Liver (tissue), 9 donors: ENCODE results near the gene CD300LG. TPM values are rescaled to one million over a fixed set of nuclear protein-coding genes. Genes with fewer than 3 reads are reported as not detected.

Experiments
- DNase-seq: peaks from one replicate; pipeline ENCODE4 v3.0.0-alpha.2; 2017; ENCODE audit warnings: low spot score
- H3K27ac ChIP-seq, 2 donors: one replicate each; pipeline ENCODE4 v1.7.0; 2013; ENCODE audit warnings: inconsistent platforms in 2 of 2, low read length in 2 of 2, control low read depth in 1 of 2, low read depth in 1 of 2, mild to moderate bottlenecking in 1 of 2
- H3K27me3 ChIP-seq, 4 donors: one replicate each; pipeline versions ENCODE4 v1.6.1 to v1.7.0; 2013; ENCODE audit warnings: low read length in 3 of 4, inconsistent platforms in 1 of 4, mild to moderate bottlenecking in 1 of 4, moderate library complexity in 1 of 4; ENCODE audit not compliant: control insufficient read depth in 4 of 4, insufficient read depth in 4 of 4
- H3K36me3 ChIP-seq, 4 donors: one replicate each; pipeline versions ENCODE4 v1.6.1 to v1.7.0; 2013; ENCODE audit warnings: low read length in 3 of 4, mild to moderate bottlenecking in 3 of 4, low read depth in 1 of 4, moderate library complexity in 1 of 4; ENCODE audit not compliant: control insufficient read depth in 4 of 4, insufficient read depth in 3 of 4
- H3K4me1 ChIP-seq, 4 donors: one replicate each; pipeline versions ENCODE4 v1.6.1 to v1.7.0; 2013; ENCODE audit warnings: low read length in 3 of 4, mild to moderate bottlenecking in 3 of 4, moderate library complexity in 1 of 4; ENCODE audit not compliant: control insufficient read depth in 4 of 4, insufficient read depth in 4 of 4
- H3K4me3 ChIP-seq, 3 donors: one replicate each; pipeline versions ENCODE4 v1.6.1 to v1.7.0; 2013; ENCODE audit warnings: low read length in 3 of 3, control low read depth in 1 of 3, low read depth in 1 of 3, mild to moderate bottlenecking in 1 of 3
- H3K9ac ChIP-seq, 2 donors: one replicate each; pipeline ENCODE4 v1.7.0; 2013; ENCODE audit warnings: low read length in 2 of 2, mild to moderate bottlenecking in 2 of 2, moderate library complexity in 2 of 2, control low read depth in 1 of 2, low read depth in 1 of 2
- H3K9me3 ChIP-seq, 4 donors: one replicate each; pipeline versions ENCODE4 v1.6.1 to v1.7.0; 2013; ENCODE audit warnings: low read length in 3 of 4; ENCODE audit not compliant: control insufficient read depth in 4 of 4
- EGR1 ChIP-seq, 2 donors: IDR thresholded peaks; 2 replicates each; pipeline ENCODE4 v1.6.1; 2016 to 2018; ENCODE audit warnings: antibody characterized with exemption in 2 of 2, low read depth in 2 of 2
- FOXA1 ChIP-seq: IDR thresholded peaks from 2 replicates; pipeline ENCODE4 v1.6.1; 2016; ENCODE audit warnings: antibody characterized with exemption
- FOXA2 ChIP-seq: IDR thresholded peaks from 2 replicates; pipeline ENCODE4 v1.6.1; 2016; ENCODE audit warnings: antibody characterized with exemption
- GABPA ChIP-seq, 2 donors: IDR thresholded peaks in 1 of 2; conservative IDR thresholded peaks in 1 of 2; 2 replicates each; pipeline ENCODE4 v1.6.1; 2016; ENCODE audit warnings: antibody characterized with exemption in 2 of 2, mild to moderate bottlenecking in 1 of 2, moderate library complexity in 1 of 2
- HNF4A ChIP-seq, 2 donors: conservative IDR thresholded peaks; 2 replicates each; pipeline ENCODE4 v1.6.1; 2016; ENCODE audit warnings: antibody characterized with exemption in 2 of 2, mild to moderate bottlenecking in 2 of 2
- HNF4G ChIP-seq: IDR thresholded peaks from 2 replicates; pipeline ENCODE4 v1.6.1; 2016; ENCODE audit warnings: antibody characterized with exemption
- JUND ChIP-seq, 2 donors: IDR thresholded peaks; 2 replicates each; pipeline ENCODE4 v1.6.1; 2016; ENCODE audit warnings: antibody characterized with exemption in 2 of 2
- NR2F2 ChIP-seq: IDR thresholded peaks from 2 replicates; pipeline ENCODE4 v1.6.1; 2016; ENCODE audit warnings: antibody characterized with exemption
- RAD21 ChIP-seq, 2 donors: IDR thresholded peaks; 2 replicates each; pipeline ENCODE4 v1.6.1; 2016; ENCODE audit warnings: antibody characterized with exemption in 2 of 2, mild to moderate bottlenecking in 2 of 2
- RXRA ChIP-seq, 2 donors: IDR thresholded peaks; 2 replicates each; pipeline ENCODE4 v1.6.1; 2017 to 2018; ENCODE audit warnings: antibody characterized with exemption in 2 of 2, mild to moderate bottlenecking in 1 of 2
- SP1 ChIP-seq: IDR thresholded peaks from 2 replicates; pipeline ENCODE4 v1.6.1; 2018; ENCODE audit warnings: antibody characterized with exemption, mild to moderate bottlenecking
- TAF1 ChIP-seq: conservative IDR thresholded peaks from 2 replicates; pipeline ENCODE4 v1.6.1; 2016; ENCODE audit warnings: antibody characterized with exemption, mild to moderate bottlenecking
- YY1 ChIP-seq: IDR thresholded peaks from 2 replicates; pipeline ENCODE4 v1.6.1; 2016; ENCODE audit warnings: antibody characterized with exemption, mild to moderate bottlenecking
- WGBS: extraction: QIAGEN DNeasy Blood & Tissue Kit; methylation state at CpG from one replicate; pipeline ENCODE4 v1.1.7; 2013; 5-methylcytosine and 5-hydroxymethylcytosine counted together
- polyA plus RNA-seq, 2 donors: library from polyadenylated mRNA; stranded (reverse) in 1 of 2; unstranded in 1 of 2; fragments of 200-250 nt in 1 of 2; fragments of >200 nt in 1 of 2; fragmentation: Nextera tagmentation in 1 of 2; extraction: Ambion mirVana in 1 of 2; gene quantifications; one replicate each; pipeline versions ENCODE4 v1.2.1 to v1.2.3, GENCODE V29; 2013 to 2015
- total RNA-seq, 2 donors: library from RNA; depleted of rRNA; stranded (reverse); fragments of >200 nt; gene quantifications; one replicate each; pipeline ENCODE4 v1.2.3, GENCODE V29; 2014
- TF ChIP-seq, protein P1 (sequence below): IDR thresholded peaks from 2 replicates; pipeline ENCODE4 v1.6.1; 2016; ENCODE audit warnings: antibody characterized with exemption
- TF ChIP-seq, protein P2 (sequence below): fragments of 150-350 bp; IDR thresholded peaks from 2 replicates; pipeline ENCODE4 v1.5.1; 2017; ENCODE audit warnings: improper control_type of control experiment, low read depth, low read length; ENCODE audit not compliant: missing input control
- TF ChIP-seq, protein P3 (sequence below): IDR thresholded peaks from 2 replicates; pipeline ENCODE4 v1.6.1; 2016; ENCODE audit warnings: antibody characterized with exemption, mild to moderate bottlenecking
- TF ChIP-seq, protein P4 (sequence below): IDR thresholded peaks from 2 replicates; pipeline ENCODE4 v1.6.1; 2016; ENCODE audit warnings: antibody characterized with exemption
- TF ChIP-seq, protein P5 (sequence below): IDR thresholded peaks from 2 replicates; pipeline ENCODE4 v1.6.1; 2016; ENCODE audit warnings: antibody characterized with exemption
- donor health status: healthy.
- donor health status: healthy.
- donor health status: healthy.
- donor health status: healthy.
- donor health status: healthy.

CD300LG gene
- total and polyA plus RNA-seq, 4 donors, result 0.14 to 0.58 (median 0.20) TPM

DNA sequence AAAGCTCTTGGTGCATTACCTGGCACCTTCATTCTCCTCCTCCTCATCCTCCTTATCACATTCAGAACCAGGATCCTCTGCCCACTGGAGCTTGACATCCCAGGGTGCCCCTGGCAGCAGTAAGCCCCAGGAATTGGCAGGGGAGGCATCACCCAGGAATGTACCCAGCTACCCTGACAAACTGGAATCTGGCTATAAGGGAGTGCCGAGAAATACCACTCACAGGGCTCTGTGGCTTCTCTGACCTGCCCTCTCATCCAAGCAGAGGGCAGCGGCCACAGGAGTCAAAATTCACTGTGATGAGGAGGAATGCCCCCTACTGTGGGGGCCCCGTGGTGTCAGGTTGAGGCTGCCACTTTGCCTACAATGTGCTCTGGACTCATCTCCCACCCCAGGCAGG, 33.6 kb upstream of the CD300LG start:
- Histone ChIP-seq H3K4me1 (no peaks in the 10 kb centered on the region), H3K9me3 (no peaks in the 10 kb centered on the region), H3K36me3 (no peaks in the 10 kb centered on the region), H3K27ac (no peak overlapping the region), H3K27me3 (no peaks in the 10 kb centered on the region), H3K4me3 (no peak overlapping the region), H3K9ac (no peak overlapping the region)
- whole genome bisulfite sequencing, result 93% methylated on average over 3 of the region's 3 CpGs
- TF ChIP-seq EGR1 (IDR thresholded peaks at IDR 0.05; ENCODE audit: low read depth in 2 of 2) (no peak), HNF4G (no peak), TAF1 (no peak), RAD21 (IDR thresholded peaks at IDR 0.05) (no peak), SP1 (no peak), FOXA1 (no peak), HNF4A (conservative IDR thresholded peaks at IDR 0.05) (no peak)
- TF ChIP-seq, protein P1, sequence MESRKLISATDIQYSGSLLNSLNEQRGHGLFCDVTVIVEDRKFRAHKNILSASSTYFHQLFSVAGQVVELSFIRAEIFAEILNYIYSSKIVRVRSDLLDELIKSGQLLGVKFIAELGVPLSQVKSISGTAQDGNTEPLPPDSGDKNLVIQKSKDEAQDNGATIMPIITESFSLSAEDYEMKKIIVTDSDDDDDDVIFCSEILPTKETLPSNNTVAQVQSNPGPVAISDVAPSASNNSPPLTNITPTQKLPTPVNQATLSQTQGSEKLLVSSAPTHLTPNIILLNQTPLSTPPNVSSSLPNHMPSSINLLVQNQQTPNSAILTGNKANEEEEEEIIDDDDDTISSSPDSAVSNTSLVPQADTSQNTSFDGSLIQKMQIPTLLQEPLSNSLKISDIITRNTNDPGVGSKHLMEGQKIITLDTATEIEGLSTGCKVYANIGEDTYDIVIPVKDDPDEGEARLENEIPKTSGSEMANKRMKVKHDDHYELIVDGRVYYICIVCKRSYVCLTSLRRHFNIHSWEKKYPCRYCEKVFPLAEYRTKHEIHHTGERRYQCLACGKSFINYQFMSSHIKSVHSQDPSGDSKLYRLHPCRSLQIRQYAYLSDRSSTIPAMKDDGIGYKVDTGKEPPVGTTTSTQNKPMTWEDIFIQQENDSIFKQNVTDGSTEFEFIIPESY, result no peak
- DNase-seq, result no peak

DNA sequence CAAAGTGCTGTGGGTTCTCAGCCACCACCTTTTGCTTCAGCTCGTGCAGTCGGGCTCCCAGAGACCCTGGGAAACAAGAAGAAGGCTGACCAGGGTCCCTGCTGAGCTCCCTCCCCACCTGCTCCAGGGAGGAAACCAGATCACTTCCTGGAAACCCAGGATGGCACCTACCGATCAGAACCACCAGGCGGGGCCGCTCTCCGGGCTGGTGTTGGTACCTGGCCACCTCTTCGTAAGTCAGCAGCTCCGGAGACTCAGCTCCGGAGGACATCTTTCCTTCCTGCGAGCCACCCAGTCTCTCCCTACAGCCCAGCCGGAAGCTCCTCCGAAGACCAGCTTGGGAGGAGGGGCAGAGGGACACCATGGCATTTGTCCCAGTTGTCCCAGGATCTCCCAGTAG, 33.0 kb upstream of the CD300LG start:
- no peak overlapping the region for H3K4me3 ChIP-seq
- no peaks in the 10 kb centered on the region for H3K4me1 ChIP-seq
- WGBS, result 91% methylated on average over 12 of the region's 12 CpGs
- no peak overlapping the region for H3K9ac ChIP-seq
- no peak overlapping the region for H3K27ac ChIP-seq
- H3K9me3 ChIP-seq, result no peaks in the 10 kb centered on the region
- H3K27me3 ChIP-seq, result no peaks in the 10 kb centered on the region
- H3K36me3 ChIP-seq, result no peaks in the 10 kb centered on the region
- no peak for DNase-seq
- TF ChIP-seq RXRA (IDR thresholded peaks at IDR 0.05) (no peak), HNF4G (no peak)

DNA sequence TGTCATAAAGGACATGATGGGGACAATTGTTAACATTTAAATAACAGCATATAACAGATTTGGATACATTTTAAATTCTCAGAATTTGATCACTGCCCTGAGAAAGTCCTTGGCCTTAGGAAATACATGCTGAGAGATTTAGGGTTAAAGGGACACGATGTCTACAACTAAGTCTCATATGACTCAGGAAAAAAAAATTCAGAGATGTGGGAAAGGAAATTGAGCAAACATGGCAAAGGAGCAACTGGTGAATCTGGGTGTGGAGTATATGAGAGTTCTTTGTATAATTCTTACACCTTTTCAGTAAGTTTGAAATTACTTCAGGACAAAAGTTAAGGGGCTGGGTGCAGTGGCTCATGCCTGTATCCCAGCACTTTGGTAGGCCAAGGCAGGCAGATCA, 32.3 kb upstream of the CD300LG start:
- Histone ChIP-seq H3K36me3 (no peaks in the 10 kb centered on the region), H3K4me1 (no peaks in the 10 kb centered on the region), H3K4me3 (no peak overlapping the region), H3K27me3 (no peaks in the 10 kb centered on the region), H3K9ac (no peak overlapping the region), H3K9me3 (no peaks in the 10 kb centered on the region), H3K27ac (no peak overlapping the region)
- no peak for DNase-seq
- TF ChIP-seq, protein P1, result no peak
- TF ChIP-seq YY1 (no peak), EGR1 (IDR thresholded peaks at IDR 0.05; ENCODE audit: low read depth in 2 of 2) (no peak), NR2F2 (no peak), FOXA2 (no peak), RAD21 (IDR thresholded peaks at IDR 0.05) (no peak), TAF1 (no peak), HNF4A (conservative IDR thresholded peaks at IDR 0.05) (no peak), FOXA1 (no peak), JUND (IDR thresholded peaks at IDR 0.05) (no peak), SP1 (no peak), GABPA (IDR thresholded peaks at IDR 0.05 in 1 of 2, conservative IDR thresholded peaks at IDR 0.05 in 1 of 2) (no peak), HNF4G (no peak), RXRA (IDR thresholded peaks at IDR 0.05) (no peak)
- TF ChIP-seq, protein P2, sequence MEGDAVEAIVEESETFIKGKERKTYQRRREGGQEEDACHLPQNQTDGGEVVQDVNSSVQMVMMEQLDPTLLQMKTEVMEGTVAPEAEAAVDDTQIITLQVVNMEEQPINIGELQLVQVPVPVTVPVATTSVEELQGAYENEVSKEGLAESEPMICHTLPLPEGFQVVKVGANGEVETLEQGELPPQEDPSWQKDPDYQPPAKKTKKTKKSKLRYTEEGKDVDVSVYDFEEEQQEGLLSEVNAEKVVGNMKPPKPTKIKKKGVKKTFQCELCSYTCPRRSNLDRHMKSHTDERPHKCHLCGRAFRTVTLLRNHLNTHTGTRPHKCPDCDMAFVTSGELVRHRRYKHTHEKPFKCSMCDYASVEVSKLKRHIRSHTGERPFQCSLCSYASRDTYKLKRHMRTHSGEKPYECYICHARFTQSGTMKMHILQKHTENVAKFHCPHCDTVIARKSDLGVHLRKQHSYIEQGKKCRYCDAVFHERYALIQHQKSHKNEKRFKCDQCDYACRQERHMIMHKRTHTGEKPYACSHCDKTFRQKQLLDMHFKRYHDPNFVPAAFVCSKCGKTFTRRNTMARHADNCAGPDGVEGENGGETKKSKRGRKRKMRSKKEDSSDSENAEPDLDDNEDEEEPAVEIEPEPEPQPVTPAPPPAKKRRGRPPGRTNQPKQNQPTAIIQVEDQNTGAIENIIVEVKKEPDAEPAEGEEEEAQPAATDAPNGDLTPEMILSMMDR, result no peak
- TF ChIP-seq, protein P3, sequence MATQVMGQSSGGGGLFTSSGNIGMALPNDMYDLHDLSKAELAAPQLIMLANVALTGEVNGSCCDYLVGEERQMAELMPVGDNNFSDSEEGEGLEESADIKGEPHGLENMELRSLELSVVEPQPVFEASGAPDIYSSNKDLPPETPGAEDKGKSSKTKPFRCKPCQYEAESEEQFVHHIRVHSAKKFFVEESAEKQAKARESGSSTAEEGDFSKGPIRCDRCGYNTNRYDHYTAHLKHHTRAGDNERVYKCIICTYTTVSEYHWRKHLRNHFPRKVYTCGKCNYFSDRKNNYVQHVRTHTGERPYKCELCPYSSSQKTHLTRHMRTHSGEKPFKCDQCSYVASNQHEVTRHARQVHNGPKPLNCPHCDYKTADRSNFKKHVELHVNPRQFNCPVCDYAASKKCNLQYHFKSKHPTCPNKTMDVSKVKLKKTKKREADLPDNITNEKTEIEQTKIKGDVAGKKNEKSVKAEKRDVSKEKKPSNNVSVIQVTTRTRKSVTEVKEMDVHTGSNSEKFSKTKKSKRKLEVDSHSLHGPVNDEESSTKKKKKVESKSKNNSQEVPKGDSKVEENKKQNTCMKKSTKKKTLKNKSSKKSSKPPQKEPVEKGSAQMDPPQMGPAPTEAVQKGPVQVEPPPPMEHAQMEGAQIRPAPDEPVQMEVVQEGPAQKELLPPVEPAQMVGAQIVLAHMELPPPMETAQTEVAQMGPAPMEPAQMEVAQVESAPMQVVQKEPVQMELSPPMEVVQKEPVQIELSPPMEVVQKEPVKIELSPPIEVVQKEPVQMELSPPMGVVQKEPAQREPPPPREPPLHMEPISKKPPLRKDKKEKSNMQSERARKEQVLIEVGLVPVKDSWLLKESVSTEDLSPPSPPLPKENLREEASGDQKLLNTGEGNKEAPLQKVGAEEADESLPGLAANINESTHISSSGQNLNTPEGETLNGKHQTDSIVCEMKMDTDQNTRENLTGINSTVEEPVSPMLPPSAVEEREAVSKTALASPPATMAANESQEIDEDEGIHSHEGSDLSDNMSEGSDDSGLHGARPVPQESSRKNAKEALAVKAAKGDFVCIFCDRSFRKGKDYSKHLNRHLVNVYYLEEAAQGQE, result no peak
- TF ChIP-seq, protein P4, sequence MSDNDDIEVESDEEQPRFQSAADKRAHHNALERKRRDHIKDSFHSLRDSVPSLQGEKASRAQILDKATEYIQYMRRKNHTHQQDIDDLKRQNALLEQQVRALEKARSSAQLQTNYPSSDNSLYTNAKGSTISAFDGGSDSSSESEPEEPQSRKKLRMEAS, result no peak
- TF ChIP-seq, protein P5, sequence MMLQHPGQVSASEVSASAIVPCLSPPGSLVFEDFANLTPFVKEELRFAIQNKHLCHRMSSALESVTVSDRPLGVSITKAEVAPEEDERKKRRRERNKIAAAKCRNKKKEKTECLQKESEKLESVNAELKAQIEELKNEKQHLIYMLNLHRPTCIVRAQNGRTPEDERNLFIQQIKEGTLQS, result no peak
- WGBS, result 60% methylated on average over 1 of the region's 1 CpG
